Uterus (tissue), 4 donors: ENCODE results near the gene SKI. TPM values are rescaled to one million over a fixed set of nuclear protein-coding genes. Genes with fewer than 3 reads are reported as not detected.

Experiments used
- DNase-seq, 2 donors: peaks; one replicate each; pipeline ENCODE4 v3.0.0-alpha.2; 2019 to 2020
- H3K27ac ChIP-seq, 2 donors: fragments of 200-600 bp; sonication (generic); 1 replicate in 1 of 2; 2 replicates in 1 of 2; pipeline ENCODE4 v1.5.1; 2016 to 2018
- H3K27me3 ChIP-seq, 2 donors: fragments of 200-600 bp; sonication (generic); one replicate each; pipeline ENCODE4 v1.5.1; 2018 to 2019; ENCODE audit warnings: control low read depth in 1 of 2
- H3K36me3 ChIP-seq, 2 donors: fragments of 200-600 bp; sonication (generic); one replicate each; pipeline ENCODE4 v1.5.1; 2019; ENCODE audit warnings: control low read depth in 1 of 2
- H3K4me1 ChIP-seq, 2 donors: fragments of 200-600 bp; sonication (generic); one replicate each; pipeline ENCODE4 v1.5.1; 2018 to 2019; ENCODE audit warnings: control low read depth in 1 of 2
- H3K4me3 ChIP-seq, 2 donors: fragments of 200-600 bp; sonication (generic); 1 replicate in 1 of 2; 2 replicates in 1 of 2; pipeline ENCODE4 v1.5.1; 2018 to 2019; ENCODE audit warnings: mild to moderate bottlenecking in 1 of 2
- H3K9me3 ChIP-seq, 2 donors: fragments of 200-600 bp; sonication (generic); one replicate each; pipeline ENCODE4 v1.5.1; 2019; ENCODE audit warnings: control low read depth in 1 of 2
- POLR2A ChIP-seq, 2 donors: fragments of 450-650 bp; IDR thresholded peaks; one replicate each; pipeline ENCODE4 v1.6.1; 2016; ENCODE audit warnings: antibody characterized with exemption in 2 of 2, mild to moderate bottlenecking in 1 of 2, moderate library complexity in 1 of 2
- intact Hi-C: fragments of 100-400 bp; cut with DNase I; formaldehyde crosslinking; loops from one replicate; pipeline ENCODE4 v1.15.1; 2023; ENCODE audit warnings: low total_unique reads
- total RNA-seq, 4 donors: library from RNA; depleted of rRNA in 3 of 4; stranded (reverse); fragments of >200 nt in 3 of 4; gene quantifications; one replicate each; pipeline versions ENCODE4 v1.1.0 to v1.2.4, GENCODE V29; 2014 to 2023
- TF ChIP-seq, protein P1 (sequence below), 4 experiments: fragments of 200-600 bp in 2 of 4; fragments of 450-650 bp in 2 of 4; sonication (generic) in 2 of 4; IDR thresholded peaks; one replicate each; pipeline ENCODE4 v1.5.1; 2016 to 2019; ENCODE audit warnings: antibody characterized with exemption in 4 of 4, mild to moderate bottlenecking in 2 of 4, moderate library complexity in 1 of 4
- donor health status: DM: yes; HTN: yes; CAD: no.

Gene SKI
- total RNA-seq, 4 donors from 2014 or later: 22.8 to 148 (median 34.9) TPM

DNA sequence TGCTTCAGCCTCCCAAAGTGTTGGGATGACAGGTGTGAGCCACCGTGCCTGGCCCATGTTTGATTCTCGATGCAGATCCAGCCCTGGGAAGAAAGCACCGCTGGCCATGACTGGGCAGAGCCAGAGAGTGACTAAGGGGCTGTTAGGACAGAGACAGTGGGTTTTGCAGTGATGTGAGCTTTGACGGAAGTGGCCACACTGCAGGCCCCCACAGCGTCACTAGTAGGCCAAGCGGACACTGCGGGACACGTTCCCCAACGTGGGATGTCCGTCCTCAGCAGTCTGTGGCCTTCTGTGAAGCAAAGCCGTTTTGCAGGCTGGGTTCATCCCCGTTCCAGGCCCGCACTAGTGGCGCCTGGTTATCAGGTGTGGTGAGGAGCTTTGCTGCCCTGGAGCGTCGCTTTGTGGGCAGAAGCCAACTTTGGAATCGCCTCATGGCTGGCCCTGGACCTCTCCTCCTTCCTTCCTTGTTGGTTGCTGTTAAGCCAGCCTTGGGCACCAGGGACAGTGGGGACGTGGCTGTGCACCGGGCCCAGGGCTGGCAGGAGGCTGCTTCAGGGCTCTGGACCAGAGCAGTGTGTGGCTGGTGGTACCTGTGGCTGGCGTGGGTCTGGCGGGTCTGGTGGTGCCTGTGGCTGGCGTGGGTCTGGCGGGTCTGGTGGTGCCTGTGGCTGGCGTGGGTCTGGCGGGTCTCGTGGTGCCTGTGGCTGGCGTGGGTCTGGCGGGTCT, 41.2 kb downstream of the SKI start:
- intact Hi-C loops: no loop called here
- TF ChIP-seq, protein P1, sequence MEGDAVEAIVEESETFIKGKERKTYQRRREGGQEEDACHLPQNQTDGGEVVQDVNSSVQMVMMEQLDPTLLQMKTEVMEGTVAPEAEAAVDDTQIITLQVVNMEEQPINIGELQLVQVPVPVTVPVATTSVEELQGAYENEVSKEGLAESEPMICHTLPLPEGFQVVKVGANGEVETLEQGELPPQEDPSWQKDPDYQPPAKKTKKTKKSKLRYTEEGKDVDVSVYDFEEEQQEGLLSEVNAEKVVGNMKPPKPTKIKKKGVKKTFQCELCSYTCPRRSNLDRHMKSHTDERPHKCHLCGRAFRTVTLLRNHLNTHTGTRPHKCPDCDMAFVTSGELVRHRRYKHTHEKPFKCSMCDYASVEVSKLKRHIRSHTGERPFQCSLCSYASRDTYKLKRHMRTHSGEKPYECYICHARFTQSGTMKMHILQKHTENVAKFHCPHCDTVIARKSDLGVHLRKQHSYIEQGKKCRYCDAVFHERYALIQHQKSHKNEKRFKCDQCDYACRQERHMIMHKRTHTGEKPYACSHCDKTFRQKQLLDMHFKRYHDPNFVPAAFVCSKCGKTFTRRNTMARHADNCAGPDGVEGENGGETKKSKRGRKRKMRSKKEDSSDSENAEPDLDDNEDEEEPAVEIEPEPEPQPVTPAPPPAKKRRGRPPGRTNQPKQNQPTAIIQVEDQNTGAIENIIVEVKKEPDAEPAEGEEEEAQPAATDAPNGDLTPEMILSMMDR (IDR thresholded peaks at IDR 0.05): no peak
- TF ChIP-seq POLR2A (IDR thresholded peaks at IDR 0.05): no peak
- Histone ChIP-seq H3K4me3 (no peak overlapping the region), H3K9me3 (no peaks in the 10 kb centered on the region), H3K27me3 (no peaks in the 10 kb centered on the region), H3K4me1 (peaks cover 18 to 64% of the 10 kb centered on the region in 2 donors), H3K27ac (no peak overlapping the region), H3K36me3 (no peaks in the 10 kb centered on the region)
- no peak for DNase-seq

DNA sequence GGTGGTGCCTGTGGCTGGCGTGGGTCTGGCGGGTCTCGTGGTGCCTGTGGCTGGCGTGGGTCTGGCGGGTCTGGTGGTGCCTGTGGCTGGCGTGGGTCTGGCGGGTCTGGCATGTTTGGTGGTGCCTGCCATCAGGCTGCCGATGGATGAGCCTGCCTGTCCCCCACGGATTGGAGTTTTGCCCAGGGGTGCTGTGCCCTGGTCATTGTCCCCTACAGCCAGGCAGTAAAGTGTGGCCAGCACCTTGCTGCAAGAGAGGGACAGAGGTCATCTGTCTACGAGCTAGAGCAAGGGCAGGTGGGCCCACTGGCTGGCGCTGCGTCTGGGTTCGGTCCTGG, 41.8 kb downstream of the SKI start:
- intact Hi-C loops: no loop called here
- TF ChIP-seq, protein P1 (IDR thresholded peaks at IDR 0.05): no peak
- TF ChIP-seq POLR2A (IDR thresholded peaks at IDR 0.05): no peak
- no peak for DNase-seq
- H3K36me3 ChIP-seq: no peaks in the 10 kb centered on the region
- H3K27me3 ChIP-seq: no peaks in the 10 kb centered on the region
- H3K9me3 ChIP-seq: no peaks in the 10 kb centered on the region
- peak overlapping the region in 1 of 2 donors; percentile 13 for H3K4me3 ChIP-seq
- peak overlapping the region; percentile 58 to 71 for H3K27ac ChIP-seq
- H3K4me1 ChIP-seq: peaks cover 18 to 69% of the 10 kb centered on the region in 2 donors

DNA sequence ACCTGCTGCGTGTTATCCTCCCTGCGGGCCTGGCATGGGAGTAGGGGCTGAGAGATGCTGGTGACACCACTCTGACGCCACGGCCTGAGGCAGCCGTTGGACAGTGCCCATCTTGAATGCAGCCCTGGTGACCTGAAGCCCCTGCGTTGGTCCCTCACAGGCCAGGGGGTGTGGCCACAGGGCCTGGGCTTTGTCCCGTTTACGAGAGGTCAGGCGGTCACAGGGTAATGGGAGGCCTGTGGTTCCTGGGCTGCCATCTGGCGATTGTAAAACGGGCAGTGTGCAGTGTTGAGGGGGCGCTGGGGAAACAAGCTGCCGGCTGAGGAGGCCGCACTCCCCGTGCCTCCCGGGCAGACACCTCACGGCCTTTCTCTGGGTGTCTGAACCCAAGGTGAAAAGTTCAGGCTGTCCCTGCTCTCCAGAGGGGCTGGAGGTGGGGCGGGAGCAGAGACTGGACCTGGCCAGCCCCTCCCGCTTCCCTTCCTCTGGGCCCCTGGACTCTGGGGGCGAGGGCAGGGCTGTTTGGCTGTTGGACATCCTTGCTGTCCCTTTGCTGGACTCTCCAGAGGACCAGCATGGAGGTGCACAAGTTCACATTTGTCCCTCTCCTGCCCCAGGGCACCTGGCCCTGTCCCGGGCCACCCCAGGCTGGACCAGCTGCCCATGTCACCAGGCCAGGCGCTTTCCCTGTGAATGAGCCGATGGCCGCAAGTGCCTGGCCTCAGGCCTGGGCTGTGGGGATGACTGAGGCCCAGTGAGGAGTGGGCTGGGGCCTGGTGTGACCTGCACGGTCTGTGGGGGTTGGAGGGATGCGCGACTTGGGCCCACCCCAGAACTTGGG, 42.4 kb downstream of the SKI start:
- TF ChIP-seq POLR2A (IDR thresholded peaks at IDR 0.05): no peak
- TF ChIP-seq, protein P1 (IDR thresholded peaks at IDR 0.05): no peak
- intact Hi-C loops: no loop called here
- H3K4me1 ChIP-seq: peaks cover 18 to 75% of the 10 kb centered on the region in 2 donors
- H3K36me3 ChIP-seq: no peaks in the 10 kb centered on the region
- H3K27ac ChIP-seq: peak overlapping the region; percentile 58 to 71
- H3K4me3 ChIP-seq: peak overlapping the region in 1 of 2 donors; percentile 13
- no peak for DNase-seq
- H3K27me3 ChIP-seq: no peaks in the 10 kb centered on the region
- no peaks in the 10 kb centered on the region for H3K9me3 ChIP-seq

DNA sequence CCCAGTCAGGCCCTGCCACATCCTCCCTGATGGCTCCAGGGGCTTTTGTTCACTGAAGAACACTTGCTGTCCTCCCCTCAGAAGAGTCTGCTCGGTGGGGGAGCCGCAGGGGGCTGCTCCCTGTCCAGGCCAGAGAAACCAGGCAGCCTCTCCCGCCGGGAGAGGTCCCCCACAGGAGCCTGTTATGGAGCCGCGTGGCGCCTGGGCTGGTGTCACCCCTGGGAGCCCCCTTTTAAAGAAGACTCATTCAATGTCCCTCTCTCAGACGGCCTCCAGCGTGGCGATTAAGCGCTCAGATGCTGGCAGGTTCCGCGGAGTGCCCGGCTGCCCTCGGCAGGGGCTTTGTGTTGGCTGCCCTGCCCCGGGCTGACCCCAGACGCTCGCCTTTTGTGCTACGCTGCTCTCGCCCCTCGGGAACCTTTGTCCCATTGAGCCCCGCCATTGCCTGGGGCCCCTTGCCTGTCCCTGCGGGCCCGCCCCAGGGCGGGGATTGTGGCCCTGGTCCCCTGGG, 43.1 kb downstream of the SKI start:
- Histone ChIP-seq H3K36me3 (no peaks in the 10 kb centered on the region), H3K4me3 (no peak overlapping the region), H3K9me3 (no peaks in the 10 kb centered on the region), H3K27ac (peak overlapping the region; percentile 58 to 71), H3K27me3 (no peaks in the 10 kb centered on the region), H3K4me1 (peaks cover 18 to 78% of the 10 kb centered on the region in 2 donors)
- no peak for DNase-seq
- intact Hi-C loops: no loop called here
- TF ChIP-seq, protein P1 (IDR thresholded peaks at IDR 0.05): no peak
- no peak for TF ChIP-seq POLR2A (IDR thresholded peaks at IDR 0.05)
